Neural cell (in vitro differentiated cells): ENCODE data around the gene OTOP3.

Experiments used
- CTCF ChIP-seq: fragments of 450-650 bp; IDR thresholded peaks from 2 replicates; pipeline ENCODE4 v1.5.1; 2014; ENCODE audit warnings: antibody characterized with exemption, mild to moderate bottlenecking, moderate library complexity; ENCODE audit not compliant: poor library complexity, severe bottlenecking
- EZH2 ChIP-seq: fragments of 200-600, 300-800 bp; shearing (Covaris generic), sonication (generic); IDR thresholded peaks from 2 replicates; pipeline ENCODE4 v1.6.1; 2014; ENCODE audit warnings: antibody characterized with exemption, low read length, borderline replicate concordance, mild to moderate bottlenecking; ENCODE audit not compliant: insufficient read depth, poor library complexity, severe bottlenecking
- POLR2AphosphoS5 ChIP-seq: IDR thresholded peaks from 2 replicates; pipeline ENCODE4 v1.6.1; 2012

GRCh38 chr17:74977802-74978201 lies 42.1 kb downstream of the OTOP3 start:
- TF ChIP-seq CTCF: no peak
- no peak for TF ChIP-seq EZH2
- TF ChIP-seq POLR2AphosphoS5: no peak
